Naive thymus-derived CD4-positive, alpha-beta T cell (primary cell): ENCODE data around the gene TMEM147. TPM values are rescaled to one million over a fixed set of nuclear protein-coding genes. Genes with fewer than 3 reads are reported as not detected.
A peak's percentile ranks its signal among the peaks of the same experiment; 100 is the strongest.

ENCODE experiments used
- ATAC-seq: fragments of 150-1000 bp; cut with Tn5 transposase; 2 replicates; pipeline ENCODE4 v1.10.0; 2021; ENCODE audit warnings: mild to moderate bottlenecking, moderate library complexity
- CTCF ChIA-PET: fragments of 350-600 bp; sonication (Branson Sonifier 250); formaldehyde crosslinking; loops from one replicate; lab custom pipeline; 2021; ENCODE audit warnings: antibody characterized with exemption; lab: Charles Lee
- POLR2A ChIA-PET: fragments of 350-600 bp; sonication (Branson Sonifier 250); formaldehyde crosslinking; loops from one replicate; lab custom pipeline; 2021; ENCODE audit warnings: antibody characterized with exemption, inconsistent platforms; lab: Charles Lee
- DNase-seq, 9 donors: peaks; one replicate each; pipeline versions ENCODE4 v3.0.0 to v3.0.0-alpha.2; 2020 to 2022; ENCODE audit warnings: mixed read lengths in 1 of 9
- H3K27ac ChIP-seq: one replicate; pipeline ENCODE4 v1.7.0; 2013; ENCODE audit warnings: mild to moderate bottlenecking, low read depth, low read length, moderate library complexity
- H3K27me3 ChIP-seq, 2 donors: one replicate each; pipeline ENCODE4 v1.7.0; 2013; ENCODE audit warnings: low read length in 2 of 2, mild to moderate bottlenecking in 2 of 2, moderate library complexity in 2 of 2; ENCODE audit not compliant: control insufficient read depth in 2 of 2, insufficient read depth in 2 of 2
- H3K36me3 ChIP-seq, 3 experiments: 1 replicate in 2 of 3; 2 replicates in 1 of 3; pipeline ENCODE4 v1.7.0; 2013; ENCODE audit warnings: low read length in 3 of 3, mild to moderate bottlenecking in 3 of 3, moderate library complexity in 1 of 3; ENCODE audit not compliant: insufficient read depth in 3 of 3, control insufficient read depth in 2 of 3
- H3K4me1 ChIP-seq, 2 donors: one replicate each; pipeline ENCODE4 v1.7.0; 2013; ENCODE audit warnings: low read length in 2 of 2, mild to moderate bottlenecking in 2 of 2, moderate library complexity in 1 of 2; ENCODE audit not compliant: control insufficient read depth in 2 of 2, insufficient read depth in 2 of 2
- H3K4me3 ChIP-seq: 2 replicates; pipeline ENCODE4 v1.7.0; 2013; ENCODE audit warnings: mild to moderate bottlenecking, low read length
- H3K9me3 ChIP-seq, 3 experiments: 1 replicate in 2 of 3; 2 replicates in 1 of 3; pipeline ENCODE4 v1.7.0; 2013; ENCODE audit warnings: low read length in 3 of 3; ENCODE audit not compliant: control insufficient read depth in 2 of 3
- H3K27ac Mint-ChIP-seq, 9 donors: one replicate each; pipeline ENCODE4 v1.8.0; 2020 to 2022; ENCODE audit warnings: mixed read lengths in 9 of 9, mild to moderate bottlenecking in 8 of 9, moderate library complexity in 5 of 9, inconsistent platforms in 2 of 9
- H3K27me3 Mint-ChIP-seq, 5 donors: one replicate each; pipeline ENCODE4 v1.8.0; 2021 to 2022; ENCODE audit warnings: mixed read lengths in 5 of 5, mild to moderate bottlenecking in 1 of 5
- H3K36me3 Mint-ChIP-seq, 5 donors: one replicate each; pipeline ENCODE4 v1.8.0; 2020 to 2022; ENCODE audit warnings: mixed read lengths in 5 of 5, mild to moderate bottlenecking in 3 of 5, inconsistent platforms in 1 of 5
- H3K4me1 Mint-ChIP-seq, 7 donors: one replicate each; pipeline ENCODE4 v1.8.0; 2020 to 2022; ENCODE audit warnings: mixed read lengths in 7 of 7, mild to moderate bottlenecking in 3 of 7, inconsistent platforms in 1 of 7
- H3K4me3 Mint-ChIP-seq, 10 donors: one replicate each; pipeline ENCODE4 v1.8.0; 2020 to 2022; ENCODE audit warnings: mild to moderate bottlenecking in 10 of 10, mixed read lengths in 10 of 10, moderate library complexity in 6 of 10, inconsistent platforms in 2 of 10
- H3K9me3 Mint-ChIP-seq, 11 donors: one replicate each; pipeline ENCODE4 v1.8.0; 2020 to 2022; ENCODE audit warnings: mixed read lengths in 11 of 11, mild to moderate bottlenecking in 4 of 11, inconsistent platforms in 1 of 11, moderate library complexity in 1 of 11
- intact Hi-C, 2 donors: fragments of 100-400 bp; cut with micrococcal nuclease; formaldehyde crosslinking; loops; one replicate each; pipeline ENCODE4 v1.15.1; 2023
- polyA plus RNA-seq, 2 donors: library from polyadenylated mRNA; unstranded; fragments of 300-500 nt; fragmentation: Illumina TruSeq; gene quantifications; one replicate each; pipeline ENCODE4 v1.2.3, GENCODE V29; 2021
- total RNA-seq, 6 experiments: library from RNA in 5 of 6; stranded (reverse) in 5 of 6; gene quantifications; 1 replicate in 5 of 6; 2 replicates in 1 of 6; pipeline ENCODE4 v1.2.3 and lab custom pipeline; 2021 to 2026

TMEM147 gene
- total and polyA plus RNA-seq, 7 experiments from 2014 or later = 24.7 to 154 (median 41.7) TPM

DNA sequence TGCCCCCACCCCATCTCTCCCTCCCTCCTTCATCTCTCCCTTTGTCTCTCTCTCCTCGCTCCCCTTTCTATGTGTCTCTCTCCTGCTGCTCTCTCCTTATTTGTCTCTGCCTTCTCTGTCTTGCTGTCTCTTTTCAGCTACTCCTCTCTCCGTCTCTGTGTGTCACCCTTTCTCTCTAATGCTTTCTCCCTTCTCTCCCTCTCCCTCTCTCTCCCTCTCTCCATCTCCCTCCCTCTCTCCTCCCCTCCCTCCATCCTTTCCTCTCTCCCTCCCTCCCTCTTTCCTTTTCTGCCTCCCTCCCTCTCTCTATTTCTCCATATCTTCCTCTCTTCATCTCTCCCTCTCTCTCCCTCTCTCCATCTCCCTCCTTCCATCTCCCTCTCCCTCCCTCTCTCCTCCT is 17.4 kb downstream of the TMEM147 start:
- H3K4me3 Mint-ChIP-seq = no peak overlapping the region
- ATAC-seq (no peak), DNase-seq (no peak)
- peaks cover 0 to 10% of the 10 kb centered on the region in 2 donors for H3K27me3 ChIP-seq
- H3K4me1 ChIP-seq = peaks cover 0 to 12% of the 10 kb centered on the region in 2 donors
- intact Hi-C loops = no loop called here
- H3K27me3 Mint-ChIP-seq = peaks cover 32 to 60% (median 46%) of the 10 kb centered on the region in 5 donors
- peaks cover 0 to 8% (median 0%) of the 10 kb centered on the region in 5 donors for H3K36me3 Mint-ChIP-seq
- POLR2A ChIA-PET = no interaction called here
- no peaks in the 10 kb centered on the region for H3K36me3 ChIP-seq
- H3K4me3 ChIP-seq = no peak overlapping the region
- peaks cover 0 to 8% (median 0%) of the 10 kb centered on the region in 11 donors for H3K9me3 Mint-ChIP-seq
- peaks cover 0 to 12% (median 7%) of the 10 kb centered on the region in 7 donors for H3K4me1 Mint-ChIP-seq
- H3K27ac ChIP-seq = no peak overlapping the region
- no peak overlapping the region for H3K27ac Mint-ChIP-seq
- CTCF ChIA-PET = no interaction called here
- H3K9me3 ChIP-seq = no peaks in the 10 kb centered on the region

DNA sequence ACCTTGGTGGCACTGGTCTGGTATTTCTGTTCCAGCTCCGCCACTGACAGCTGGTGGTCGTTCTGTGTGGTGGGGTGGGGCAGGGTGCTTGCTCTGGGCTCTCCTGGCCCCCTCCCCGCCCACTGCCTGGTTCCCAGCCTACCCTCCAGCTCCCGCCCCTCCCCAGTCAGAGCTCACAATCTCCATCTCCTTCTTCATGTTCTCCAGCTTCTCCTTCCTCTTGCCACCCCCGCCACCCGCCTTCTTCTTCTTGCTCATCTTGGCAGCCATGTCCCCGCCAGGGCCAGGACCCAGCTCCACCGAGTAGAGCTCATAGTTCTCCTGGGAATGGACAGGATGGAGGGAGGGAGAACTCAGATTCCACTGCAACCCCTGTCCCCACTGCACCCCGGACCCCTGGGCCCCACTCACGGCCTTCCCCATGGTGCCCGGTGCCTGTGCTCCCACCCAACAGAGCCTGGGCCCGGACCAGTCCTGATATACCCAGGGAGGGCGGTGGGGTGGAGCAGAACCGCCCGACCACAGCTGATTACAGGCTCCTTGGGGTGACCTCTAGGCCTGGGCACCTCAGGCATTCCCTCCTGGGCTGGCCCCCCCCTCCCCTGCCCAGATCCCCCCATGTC is 17.9 kb downstream of the TMEM147 start, which contains the start of gene ATP4A:
Gene ATP4A, minus strand, starts transcription at position 452 of the 623 bp plus-strand sequence. Its CDS starts 29 bp downstream, at position 423.
- no peak within 1 kb of the TSS for H3K27ac ChIP-seq
- H3K4me1 Mint-ChIP-seq = peaks cover 0 to 9% (median 5%) of the 10 kb centered on the region in 7 donors
- no peak for ATAC-seq
- H3K4me1 ChIP-seq = peaks cover 0 to 7% of the 10 kb centered on the region in 2 donors
- H3K36me3 Mint-ChIP-seq = peaks cover 0 to 8% (median 0%) of the 10 kb centered on the region in 5 donors
- peaks cover 0 to 10% of the 10 kb centered on the region in 2 donors for H3K27me3 ChIP-seq
- CTCF ChIA-PET = no interaction called here
- DNase-seq = no peak
- no peaks in the 10 kb centered on the region for H3K36me3 ChIP-seq
- H3K27me3 Mint-ChIP-seq = peaks cover 30 to 60% (median 46%) of the 10 kb centered on the region in 5 donors
- H3K4me3 Mint-ChIP-seq = no peak within 1 kb of the TSS
- H3K9me3 Mint-ChIP-seq = peaks cover 0 to 8% (median 0%) of the 10 kb centered on the region in 11 donors
- no peak within 1 kb of the TSS for H3K27ac Mint-ChIP-seq
- no peaks in the 10 kb centered on the region for H3K9me3 ChIP-seq
- intact Hi-C loops = no loop called here
- POLR2A ChIA-PET = no interaction called here
- no peak within 1 kb of the TSS for H3K4me3 ChIP-seq

DNA sequence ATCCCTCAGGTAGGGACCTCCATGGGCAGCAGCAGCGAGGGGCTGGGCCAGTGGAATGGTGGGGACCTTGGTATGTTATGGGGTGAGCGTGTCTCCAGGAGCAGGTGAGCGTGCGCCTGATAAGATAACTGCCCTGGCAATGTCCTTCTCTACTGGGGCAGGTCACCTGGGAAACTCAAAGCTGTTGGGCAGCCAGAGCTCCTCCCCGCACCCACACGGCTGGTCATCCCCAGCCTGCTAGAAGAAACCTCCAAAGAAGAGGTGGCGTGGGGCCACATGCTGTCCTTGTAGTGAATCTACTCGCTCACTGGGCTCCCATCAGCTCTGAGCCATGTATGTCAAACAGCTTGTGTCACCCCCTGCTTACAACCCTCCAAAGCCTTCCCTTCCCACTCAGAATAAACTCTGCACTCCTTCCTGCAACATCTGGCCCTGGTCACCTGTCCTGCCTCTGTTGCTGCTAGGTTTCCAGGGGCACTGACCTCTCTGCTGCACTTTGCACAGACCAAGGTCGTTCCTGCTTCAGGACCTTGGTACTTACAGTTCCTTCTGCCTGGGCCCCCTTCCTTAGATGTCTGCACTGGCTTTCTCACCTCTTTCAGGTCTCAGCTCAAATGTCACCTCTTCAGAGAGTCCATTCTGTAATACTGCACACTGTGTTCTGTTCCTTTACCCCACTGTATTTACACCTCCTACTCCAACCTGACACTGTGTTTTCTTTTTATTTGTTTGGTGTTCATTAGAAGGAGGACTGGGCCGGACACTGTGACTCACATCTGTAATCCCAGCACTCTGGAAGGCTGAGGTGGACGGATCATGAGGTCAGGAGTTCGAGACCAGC is 19.8 kb downstream of the TMEM147 start:
- H3K36me3 ChIP-seq = no peaks in the 10 kb centered on the region
- DNase-seq (no peak), ATAC-seq (no peak)
- intact Hi-C loops = no loop called here
- ChIA-PET POLR2A (no interaction called here), CTCF (no interaction called here)
- H3K4me3 Mint-ChIP-seq = peak overlapping the region in 1 of 10 donors; percentile 60
- H3K4me1 ChIP-seq = no peaks in the 10 kb centered on the region
- H3K4me1 Mint-ChIP-seq = peaks cover 0 to 9% (median 0%) of the 10 kb centered on the region in 7 donors
- no peak overlapping the region for H3K27ac Mint-ChIP-seq
- peaks cover 0 to 8% (median 0%) of the 10 kb centered on the region in 11 donors for H3K9me3 Mint-ChIP-seq
- no peak overlapping the region for H3K4me3 ChIP-seq
- no peak overlapping the region for H3K27ac ChIP-seq
- H3K27me3 ChIP-seq = peaks cover 0 to 6% of the 10 kb centered on the region in 2 donors
- no peaks in the 10 kb centered on the region for H3K9me3 ChIP-seq
- peaks cover 0 to 8% (median 0%) of the 10 kb centered on the region in 5 donors for H3K36me3 Mint-ChIP-seq
- H3K27me3 Mint-ChIP-seq = peaks cover 19 to 49% (median 41%) of the 10 kb centered on the region in 5 donors

DNA sequence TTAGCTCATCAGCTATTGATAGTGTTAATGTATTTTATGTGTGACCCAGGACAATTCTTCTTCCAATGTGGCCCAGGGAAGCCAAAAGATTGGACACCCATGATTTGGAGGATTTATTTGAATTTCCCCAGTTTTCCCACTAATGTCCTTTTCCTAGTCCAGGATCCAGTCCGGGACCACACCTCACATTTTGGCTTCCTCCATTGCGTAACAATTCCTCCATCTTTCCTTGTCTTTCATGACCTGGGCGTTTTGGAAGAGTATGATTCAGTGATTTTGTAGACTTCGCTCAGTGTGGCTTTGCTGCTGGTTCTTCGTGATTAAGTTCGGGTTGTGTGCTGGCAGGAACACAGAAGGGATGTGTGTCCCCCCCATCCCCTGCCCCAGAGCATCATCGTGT is 21.3 kb downstream of the TMEM147 start:
- no peaks in the 10 kb centered on the region for H3K27me3 ChIP-seq
- H3K36me3 Mint-ChIP-seq = peaks cover 0 to 4% (median 0%) of the 10 kb centered on the region in 5 donors
- intact Hi-C loops = no loop called here
- DNase-seq (no peak), ATAC-seq (no peak)
- H3K36me3 ChIP-seq = no peaks in the 10 kb centered on the region
- no peak overlapping the region for H3K4me3 Mint-ChIP-seq
- peaks cover 0 to 3% (median 0%) of the 10 kb centered on the region in 7 donors for H3K4me1 Mint-ChIP-seq
- peaks cover 0 to 1% (median 0%) of the 10 kb centered on the region in 11 donors for H3K9me3 Mint-ChIP-seq
- H3K4me3 ChIP-seq = no peak overlapping the region
- no peaks in the 10 kb centered on the region for H3K4me1 ChIP-seq
- ChIA-PET POLR2A (no interaction called here), CTCF (no interaction called here)
- no peak overlapping the region for H3K27ac Mint-ChIP-seq
- no peak overlapping the region for H3K27ac ChIP-seq
- H3K27me3 Mint-ChIP-seq = peaks cover 10 to 46% (median 29%) of the 10 kb centered on the region in 5 donors
- no peaks in the 10 kb centered on the region for H3K9me3 ChIP-seq

- Mint-ChIP-seq H3K4me1 (peaks cover 0 to 3% (median 0%) of the 10 kb centered on the region in 7 donors), H3K4me3 (no peak overlapping the region), H3K36me3 (peaks cover 0 to 1% (median 0%) of the 10 kb centered on the region in 5 donors), H3K9me3 (peaks cover 0 to 10% (median under 1%) of the 10 kb centered on the region in 11 donors), H3K27ac (no peak overlapping the region), H3K27me3 (peaks cover 5 to 27% (median 19%) of the 10 kb centered on the region in 5 donors)
- intact Hi-C loops = no loop called here
- CTCF ChIA-PET = no interaction called here
- ATAC-seq = no peak
- DNase-seq = no peak
- no peak overlapping the region for H3K4me3 ChIP-seq
- no peaks in the 10 kb centered on the region for H3K27me3 ChIP-seq
- POLR2A ChIA-PET = no interaction called here
- no peaks in the 10 kb centered on the region for H3K4me1 ChIP-seq
- H3K9me3 ChIP-seq = no peaks in the 10 kb centered on the region
- H3K36me3 ChIP-seq = no peaks in the 10 kb centered on the region
- no peak overlapping the region for H3K27ac ChIP-seq
Observed at GRCh38 chr19:35569281-35569781, 23.9 kb downstream of the TMEM147 start.

GRCh38 chr19:35571406-35571965 is 26.1 kb downstream of the TMEM147 start:
- no peak overlapping the region for H3K4me3 Mint-ChIP-seq
- Histone ChIP-seq H3K27ac (no peak overlapping the region), H3K4me1 (no peaks in the 10 kb centered on the region), H3K4me3 (no peak overlapping the region), H3K9me3 (peaks cover 0 to 11% (median 0%) of the 10 kb centered on the region in 3 experiments), H3K27me3 (no peaks in the 10 kb centered on the region), H3K36me3 (no peaks in the 10 kb centered on the region)
- no peak for ATAC-seq
- peaks cover 3 to 25% (median 17%) of the 10 kb centered on the region in 5 donors for H3K27me3 Mint-ChIP-seq
- intact Hi-C loops = no loop called here
- no peak overlapping the region for H3K27ac Mint-ChIP-seq
- CTCF ChIA-PET = no interaction called here
- POLR2A ChIA-PET = no interaction called here
- H3K4me1 Mint-ChIP-seq = peaks cover 0 to 3% (median 0%) of the 10 kb centered on the region in 7 donors
- peaks cover 0 to 32% (median 15%) of the 10 kb centered on the region in 11 donors for H3K9me3 Mint-ChIP-seq
- H3K36me3 Mint-ChIP-seq = peaks cover under 1 to 13% (median 9%) of the 10 kb centered on the region in 5 donors
- no peak for DNase-seq
